WI38 (cell line): ENCODE measurements around the gene CSNK1E.

Experiments
- H3K4me3 ChIP-seq: 2 replicates; pipeline ENCODE4 v1.5.1; 2011; ENCODE audit warnings: low read depth, mild to moderate bottlenecking, control low read depth, low read length
- TF ChIP-seq, protein P1 (sequence below): IDR thresholded peaks from 2 replicates; pipeline ENCODE4 v1.5.1; 2012; ENCODE audit warnings: low read depth, mild to moderate bottlenecking, control low read depth, low read length

CSNK1E gene

DNA sequence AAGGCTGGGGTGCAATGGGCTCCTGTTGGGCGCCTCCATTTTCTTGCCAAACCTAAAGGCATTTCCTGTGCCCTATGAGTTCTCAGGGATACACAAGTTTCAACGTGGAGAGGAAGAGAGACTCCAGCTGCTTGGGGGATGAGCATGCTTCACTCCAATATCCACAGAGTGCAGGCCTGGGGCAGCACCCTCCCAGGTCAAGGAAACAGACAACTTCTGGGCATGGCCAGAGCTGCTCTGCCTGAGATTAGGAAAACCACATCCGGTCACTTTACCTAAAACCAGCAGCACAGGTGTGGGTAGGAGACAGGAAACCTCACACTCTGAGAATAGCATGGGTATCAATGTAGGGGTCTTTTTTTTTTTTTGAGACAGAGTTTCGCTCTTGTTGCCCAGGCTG, 73.1 kb downstream of the CSNK1E start:
- no peak overlapping the region for H3K4me3 ChIP-seq
- TF ChIP-seq, protein P1, sequence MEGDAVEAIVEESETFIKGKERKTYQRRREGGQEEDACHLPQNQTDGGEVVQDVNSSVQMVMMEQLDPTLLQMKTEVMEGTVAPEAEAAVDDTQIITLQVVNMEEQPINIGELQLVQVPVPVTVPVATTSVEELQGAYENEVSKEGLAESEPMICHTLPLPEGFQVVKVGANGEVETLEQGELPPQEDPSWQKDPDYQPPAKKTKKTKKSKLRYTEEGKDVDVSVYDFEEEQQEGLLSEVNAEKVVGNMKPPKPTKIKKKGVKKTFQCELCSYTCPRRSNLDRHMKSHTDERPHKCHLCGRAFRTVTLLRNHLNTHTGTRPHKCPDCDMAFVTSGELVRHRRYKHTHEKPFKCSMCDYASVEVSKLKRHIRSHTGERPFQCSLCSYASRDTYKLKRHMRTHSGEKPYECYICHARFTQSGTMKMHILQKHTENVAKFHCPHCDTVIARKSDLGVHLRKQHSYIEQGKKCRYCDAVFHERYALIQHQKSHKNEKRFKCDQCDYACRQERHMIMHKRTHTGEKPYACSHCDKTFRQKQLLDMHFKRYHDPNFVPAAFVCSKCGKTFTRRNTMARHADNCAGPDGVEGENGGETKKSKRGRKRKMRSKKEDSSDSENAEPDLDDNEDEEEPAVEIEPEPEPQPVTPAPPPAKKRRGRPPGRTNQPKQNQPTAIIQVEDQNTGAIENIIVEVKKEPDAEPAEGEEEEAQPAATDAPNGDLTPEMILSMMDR = no peak

DNA sequence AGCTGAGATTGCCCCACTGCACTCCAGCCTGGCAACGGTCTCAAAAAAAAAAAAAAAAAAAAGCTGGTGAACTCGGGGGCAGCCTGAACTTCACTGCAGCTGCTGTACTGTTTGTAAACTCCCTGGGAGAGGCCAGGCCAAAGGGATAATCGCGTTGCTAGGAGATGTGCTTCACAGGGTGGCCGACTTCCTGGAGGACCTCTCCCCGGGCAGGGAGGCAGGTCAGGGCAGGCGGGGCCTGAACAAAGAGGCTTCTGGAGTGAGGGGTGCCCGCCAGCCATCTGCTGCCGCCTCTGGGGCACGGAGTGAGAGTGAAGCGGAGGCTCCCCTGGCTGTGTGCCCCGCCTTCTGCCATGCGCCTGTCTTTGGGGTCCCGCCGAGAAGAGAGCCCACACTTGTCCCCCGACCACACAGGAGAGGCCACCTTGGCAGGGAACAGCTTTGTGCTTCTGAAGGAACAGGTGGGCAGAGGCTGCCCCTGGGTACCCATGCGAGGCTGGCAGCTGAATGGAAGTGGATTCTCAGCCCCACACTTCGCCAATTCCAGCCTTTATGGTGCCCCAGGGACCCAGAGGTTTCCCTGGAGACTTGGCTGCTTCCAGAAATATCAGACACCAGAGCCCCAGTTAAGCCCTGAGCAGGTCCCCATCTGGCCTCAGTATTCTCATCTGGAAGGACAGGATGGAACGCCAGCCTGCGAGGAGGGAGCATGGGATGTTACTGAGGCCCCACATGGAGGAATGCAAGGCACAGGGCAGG, 74.0 kb downstream of the CSNK1E start:
- TF ChIP-seq, protein P1 = no peak
- no peak overlapping the region for H3K4me3 ChIP-seq

DNA sequence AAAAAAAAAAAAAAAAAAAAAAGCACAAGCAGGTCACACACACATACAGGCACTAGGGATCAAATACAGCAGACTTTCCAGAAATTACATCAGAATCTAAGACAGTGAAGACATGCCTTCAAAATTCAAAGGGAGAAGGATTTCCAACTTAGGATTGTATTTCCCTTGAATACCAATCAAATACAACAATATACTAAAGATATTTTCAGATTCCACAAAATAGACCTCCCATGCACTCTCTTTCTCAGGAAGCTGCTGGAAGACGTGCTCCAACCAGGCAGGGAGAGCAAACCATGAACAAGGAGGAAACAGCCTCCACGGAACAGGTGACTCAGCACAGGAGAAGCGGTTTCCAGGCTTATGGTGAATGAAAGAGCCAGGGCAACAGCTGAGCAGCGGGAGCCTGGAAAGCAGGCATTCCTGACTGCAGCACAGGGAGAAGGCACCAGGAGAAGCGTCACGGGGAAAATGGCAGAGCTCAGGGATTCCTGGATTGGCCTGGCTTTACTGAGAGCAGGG, 76.4 kb downstream of the CSNK1E start:
- TF ChIP-seq, protein P1 = no peak
- no peak overlapping the region for H3K4me3 ChIP-seq
